Measurements from ENCODE around the gene TMEM273. TPM values are rescaled to one million over a fixed set of nuclear protein-coding genes. Genes with fewer than 3 reads are reported as not detected.

Gene TMEM273
- total and polyA plus RNA-seq, 8 donors = 0.89 to 72.9 (median 5.9) TPM

DNA sequence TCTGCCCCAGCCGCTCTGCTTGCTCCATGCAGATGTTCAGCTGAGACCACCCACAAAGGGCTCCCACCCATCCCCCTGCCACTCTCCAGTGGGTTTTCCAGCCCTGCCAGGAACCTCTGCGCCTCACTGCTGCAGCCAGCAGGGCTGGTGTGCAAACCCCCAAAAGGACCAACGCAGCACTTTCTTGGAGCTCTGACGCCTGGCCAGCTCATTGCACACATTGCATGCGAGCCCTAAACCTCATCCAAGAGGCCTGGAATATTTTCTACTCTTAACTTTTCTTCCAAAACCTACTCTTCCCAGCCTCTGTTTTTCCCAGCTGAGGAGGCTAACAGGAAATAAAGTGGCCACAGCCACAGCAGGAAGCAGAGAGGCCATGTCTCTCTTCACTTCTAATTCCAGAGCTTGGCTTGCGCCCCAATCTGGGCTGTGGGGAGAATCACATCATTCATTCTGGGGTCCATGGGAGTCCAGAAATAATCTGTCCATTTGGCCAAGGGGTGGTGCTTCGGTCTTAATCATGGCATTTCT lies 49.8 kb downstream of the TMEM273 start:
- 68 to 81% (median 78%) methylated on average over 7 of the region's 7 CpGs for WGBS, 5 donors
- H3K27ac ChIP-seq = peak overlapping the region; percentile 18 to 73 (median 57)
- intact Hi-C loops (cut with DNase I; ENCODE audit: low total_unique reads) = no loop called here
- no peak for TF ChIP-seq POLR2A (IDR thresholded peaks at IDR 0.05)
- H3K27me3 ChIP-seq = no peaks in the 10 kb centered on the region
- H3K36me3 ChIP-seq = no peaks in the 10 kb centered on the region
- no peaks in the 10 kb centered on the region for H3K9me3 ChIP-seq
- peak in 1 of 2 donors; percentile 67 for DNase-seq
- peaks cover 0 to 13% (median 3%) of the 10 kb centered on the region in 4 donors for H3K4me1 ChIP-seq
- no peak overlapping the region for H3K4me3 ChIP-seq

DNA sequence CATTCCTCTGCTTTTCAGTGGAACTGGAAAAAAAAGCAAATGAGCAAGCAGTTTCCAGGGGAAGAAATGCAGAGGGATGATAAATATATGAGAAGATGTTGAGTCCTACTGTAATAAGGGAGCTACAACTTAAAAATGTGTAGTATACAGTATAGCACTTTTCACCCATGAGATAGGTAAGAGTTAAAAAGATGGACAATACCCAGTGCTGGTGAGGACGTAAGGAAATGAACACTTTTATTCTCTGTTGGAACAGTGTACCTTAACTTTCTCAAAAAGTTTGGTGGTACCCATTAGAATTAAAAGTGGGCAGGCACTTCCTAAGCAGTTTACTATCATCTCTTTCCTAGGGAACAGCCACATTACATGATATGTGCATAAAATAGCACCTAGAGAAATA lies 51.7 kb downstream of the TMEM273 start:
- H3K36me3 ChIP-seq = no peaks in the 10 kb centered on the region

DNA sequence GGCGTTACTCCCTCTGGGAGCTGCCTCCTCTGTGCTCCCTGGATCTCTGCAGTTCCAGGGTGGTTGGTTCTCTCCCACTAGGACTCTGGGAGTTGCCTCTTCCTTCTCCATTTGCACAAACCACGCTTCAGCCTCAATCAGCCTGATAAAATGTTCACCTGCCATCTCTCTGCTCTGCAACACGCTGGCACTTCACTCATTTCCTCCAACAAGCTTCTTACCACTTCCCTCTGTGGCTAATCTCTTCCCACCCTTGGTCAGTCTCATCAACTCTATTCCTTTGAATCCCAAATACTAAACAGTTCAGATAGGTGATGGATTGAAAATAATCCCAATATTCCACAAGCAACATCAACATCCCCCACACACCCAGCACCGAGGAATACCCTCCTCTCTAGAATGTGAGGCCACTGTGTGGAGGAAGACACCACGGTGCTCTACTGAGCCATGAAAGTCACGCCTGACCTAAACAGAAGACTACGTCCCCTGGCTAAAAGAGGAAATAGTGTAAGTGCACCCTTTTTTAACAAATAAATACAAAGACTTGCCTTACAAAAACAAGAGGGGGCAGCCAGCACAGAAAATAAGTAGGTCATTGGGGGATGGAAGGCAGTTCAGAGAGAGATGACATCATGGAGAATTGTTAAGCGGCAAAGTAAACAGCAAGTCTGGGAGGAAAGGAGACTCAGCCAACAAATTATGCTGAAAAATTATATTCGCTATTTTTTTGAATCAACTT lies 52.4 kb downstream of the TMEM273 start:
- Histone ChIP-seq H3K27me3 (peaks cover 0 to 8% (median 0%) of the 10 kb centered on the region in 3 donors), H3K27ac (peak overlapping the region in 1 of 5 donors; percentile 61), H3K9me3 (no peaks in the 10 kb centered on the region), H3K4me1 (peaks cover 0 to 13% (median 6%) of the 10 kb centered on the region in 4 donors), H3K4me3 (no peak overlapping the region), H3K36me3 (no peaks in the 10 kb centered on the region)
- 55 to 66% (median 62%) methylated on average over 9 of the region's 9 CpGs for WGBS, 5 donors
- peak in 1 of 2 donors; percentile 81 for DNase-seq
- intact Hi-C loops (cut with DNase I; ENCODE audit: low total_unique reads) = no loop called here
- TF ChIP-seq, protein P1, sequence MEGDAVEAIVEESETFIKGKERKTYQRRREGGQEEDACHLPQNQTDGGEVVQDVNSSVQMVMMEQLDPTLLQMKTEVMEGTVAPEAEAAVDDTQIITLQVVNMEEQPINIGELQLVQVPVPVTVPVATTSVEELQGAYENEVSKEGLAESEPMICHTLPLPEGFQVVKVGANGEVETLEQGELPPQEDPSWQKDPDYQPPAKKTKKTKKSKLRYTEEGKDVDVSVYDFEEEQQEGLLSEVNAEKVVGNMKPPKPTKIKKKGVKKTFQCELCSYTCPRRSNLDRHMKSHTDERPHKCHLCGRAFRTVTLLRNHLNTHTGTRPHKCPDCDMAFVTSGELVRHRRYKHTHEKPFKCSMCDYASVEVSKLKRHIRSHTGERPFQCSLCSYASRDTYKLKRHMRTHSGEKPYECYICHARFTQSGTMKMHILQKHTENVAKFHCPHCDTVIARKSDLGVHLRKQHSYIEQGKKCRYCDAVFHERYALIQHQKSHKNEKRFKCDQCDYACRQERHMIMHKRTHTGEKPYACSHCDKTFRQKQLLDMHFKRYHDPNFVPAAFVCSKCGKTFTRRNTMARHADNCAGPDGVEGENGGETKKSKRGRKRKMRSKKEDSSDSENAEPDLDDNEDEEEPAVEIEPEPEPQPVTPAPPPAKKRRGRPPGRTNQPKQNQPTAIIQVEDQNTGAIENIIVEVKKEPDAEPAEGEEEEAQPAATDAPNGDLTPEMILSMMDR (IDR thresholded peaks at IDR 0.05) = no peak
- TF ChIP-seq POLR2A (IDR thresholded peaks at IDR 0.05) (no peak), POLR2AphosphoS5 (IDR thresholded peaks at IDR 0.05) (no peak), EP300 (IDR thresholded peaks at IDR 0.05) (no peak)

More for the DNA sequence above, 51.7 kb downstream of the TMEM273 start:
- peak overlapping the region in 1 of 5 donors; percentile 61 for H3K27ac ChIP-seq
- intact Hi-C loops (cut with DNase I; ENCODE audit: low total_unique reads) = no loop called here
- no peaks in the 10 kb centered on the region for H3K9me3 ChIP-seq
- no peak for TF ChIP-seq POLR2AphosphoS5 (IDR thresholded peaks at IDR 0.05)
- TF ChIP-seq EP300 (IDR thresholded peaks at IDR 0.05) = no peak
- no peak for TF ChIP-seq POLR2A (IDR thresholded peaks at IDR 0.05)
- TF ChIP-seq, protein P1 (IDR thresholded peaks at IDR 0.05) = no peak
- peaks cover 0 to 13% (median 4%) of the 10 kb centered on the region in 4 donors for H3K4me1 ChIP-seq
- no peak overlapping the region for H3K4me3 ChIP-seq
- H3K27me3 ChIP-seq = peaks cover 0 to 6% (median 0%) of the 10 kb centered on the region in 3 donors
- 46 to 81% (median 56%) methylated on average over 1 of the region's 1 CpG for WGBS, 5 donors
- DNase-seq = no peak

DNA sequence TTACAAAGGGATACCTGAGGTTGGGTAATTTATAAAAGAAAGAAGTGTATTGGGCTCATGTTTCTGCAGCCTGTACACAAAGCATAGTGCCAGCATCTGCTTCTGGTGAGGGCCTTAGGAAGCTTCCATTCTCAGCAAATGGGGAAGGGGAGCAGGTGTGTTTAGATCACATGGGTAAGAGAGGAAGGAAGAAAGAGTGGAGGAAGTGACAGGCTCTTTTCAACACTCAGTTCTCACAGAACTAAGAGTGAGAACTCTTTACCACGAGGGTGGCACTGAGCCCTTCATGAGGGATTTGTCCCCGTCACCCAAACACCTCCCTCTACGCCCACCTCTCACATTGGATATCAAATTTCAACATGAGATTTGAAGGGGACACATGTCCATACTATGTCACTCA lies 53.9 kb downstream of the TMEM273 start:
- 40 to 71% (median 63%) methylated on average over 3 of the region's 3 CpGs for WGBS, 5 donors
- intact Hi-C loops (cut with DNase I; ENCODE audit: low total_unique reads) = no loop called here
- peaks cover 0 to 8% (median 3%) of the 10 kb centered on the region in 4 donors for H3K4me1 ChIP-seq
- TF ChIP-seq POLR2A (IDR thresholded peaks at IDR 0.05) = no peak
- TF ChIP-seq, protein P1 (IDR thresholded peaks at IDR 0.05) = no peak
- TF ChIP-seq EP300 (IDR thresholded peaks at IDR 0.05) = no peak
- no peak for TF ChIP-seq POLR2AphosphoS5 (IDR thresholded peaks at IDR 0.05)
- DNase-seq = no peak
- H3K4me3 ChIP-seq = no peak overlapping the region
- no peaks in the 10 kb centered on the region for H3K9me3 ChIP-seq
- H3K27me3 ChIP-seq = peaks cover 0 to 8% (median 0%) of the 10 kb centered on the region in 3 donors
- H3K36me3 ChIP-seq = no peaks in the 10 kb centered on the region
- H3K27ac ChIP-seq = no peak overlapping the region

Measured in stomach (tissue), 9 donors.